H1 (cell line): ENCODE measurements around the gene TRUB1. TPM values are rescaled to one million over a fixed set of nuclear protein-coding genes. Genes with fewer than 3 reads are reported as not detected.

Experiments
- PHF8 ChIP-seq: fragments of 200-600 bp; sonication (generic); conservative IDR thresholded peaks from 2 replicates; pipeline ENCODE4 v1.7.1; 2012; ENCODE audit warnings: low read depth, mild to moderate bottlenecking, inconsistent platforms, low read length, moderate library complexity
- polyA plus RNA-seq, 7 experiments: library from polyadenylated mRNA; depleted of rRNA in 3 of 7; stranded (reverse) in 5 of 7; unstranded in 2 of 7; fragments of >200 nt in 5 of 7; fragments of 200-250 nt in 2 of 7; gene quantifications; 1 replicate in 5 of 7; 2 replicates in 1 of 7; 4 replicates in 1 of 7; pipeline versions ENCODE4 v1.2.1 to v1.2.3, GENCODE V29; 2011 to 2013; ENCODE audit warnings: missing spikeins in 2 of 7, mixed read lengths in 2 of 7
- total RNA-seq: library from RNA; stranded (reverse); fragmentation: NEBNext Ultra II Directional; extraction: Animal tissue kit (Norgen Biotek cat#: 25700); gene quantifications from 2 replicates; pipeline ENCODE4 v1.2.1, GENCODE V29; 2021

Gene TRUB1
- total and polyA plus RNA-seq, 2 of the 8 experiments (the other 6 are each of a cell fraction or from before 2014, with no cell fraction given) = 6.3 to 22.2 TPM

DNA sequence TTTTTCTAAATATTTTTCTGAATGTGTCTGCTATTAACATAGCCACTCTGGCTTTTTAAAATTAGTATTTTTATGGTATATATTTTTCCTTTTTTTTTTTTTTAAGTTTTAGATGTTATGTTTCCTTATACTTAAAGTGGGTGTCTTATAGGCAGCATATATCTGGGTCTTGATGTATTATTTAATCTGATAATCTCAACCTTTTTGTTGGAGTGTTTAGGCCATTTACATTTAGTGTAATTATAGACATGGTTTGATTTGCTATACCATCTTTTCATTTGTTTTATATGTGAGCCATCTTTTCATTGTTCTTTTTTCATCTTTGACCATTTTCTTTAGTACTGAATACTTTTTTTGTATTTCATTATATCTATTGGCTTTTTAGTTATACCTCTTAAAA, 45.0 kb downstream of the TRUB1 start (continued):
- TF ChIP-seq PHF8 = no peak
